Measurements from ENCODE around the gene TXLNG. TPM values are rescaled to one million over a fixed set of nuclear protein-coding genes. Genes with fewer than 3 reads are reported as not detected.
A peak's percentile ranks its signal among the peaks of the same experiment; 100 is the strongest.

Gene TXLNG
- total and polyA plus RNA-seq, 2 of the 4 experiments (the other 2 are of a cell fraction), result 7.0 to 9.7 TPM

- Histone ChIP-seq H4K91ac (ENCODE audit: insufficient read depth, low read depth, low read length) (no peak overlapping the region), H3K56ac (ENCODE audit: extremely low read depth, insufficient read depth, low read length) (no peak overlapping the region), H3K9me3 (ENCODE audit: control insufficient read depth, insufficient read depth, low read length) (no peaks in the 10 kb centered on the region), H3K4me1 (ENCODE audit: control insufficient read depth, insufficient read depth, low read length) (no peaks in the 10 kb centered on the region), H3K14ac (replicated peaks; ENCODE audit: low read depth, low read length) (no peak overlapping the region), H3K9me1 (ENCODE audit: insufficient read depth, low read length) (no peaks in the 10 kb centered on the region), H3K23ac (ENCODE audit: low read depth, low read length) (no peak overlapping the region), H2AK9ac (replicated peaks; ENCODE audit: low read depth, low read length, poor library complexity) (no peak overlapping the region), H3K79me1 (ENCODE audit: low read depth in 1 of 2, low read length in 2 of 2) (peaks cover 14 to 17% of the 10 kb centered on the region in 2 experiments; a peak in 3 of 4 replicates), H2BK15ac (ENCODE audit: low read depth, low read length) (no peak overlapping the region), H2BK120ac (ENCODE audit: low read depth, low read length) (no peak overlapping the region), H2BK20ac (ENCODE audit: low read depth, low read length) (no peak overlapping the region), H3K4me3 (ENCODE audit: insufficient read depth, low read depth, low read length) (no peak overlapping the region), H2AK5ac (ENCODE audit: low read depth, low read length) (no peak overlapping the region), H2AFZ (replicated peaks; ENCODE audit: low read length, poor library complexity) (no peak overlapping the region), H3K36me3 (ENCODE audit: control insufficient read depth, insufficient read depth, low read length) (peaks cover 3% of the 10 kb centered on the region), H4K5ac (ENCODE audit: low read depth, low read length) (no peak overlapping the region), H3K9ac (ENCODE audit: low read depth, low read length) (no peak overlapping the region), H2BK5ac (ENCODE audit: low read depth, low read length, poor library complexity, severe bottlenecking) (no peak overlapping the region), H3K4me2 (ENCODE audit: low read depth, low read length) (no peak overlapping the region), H3K18ac (ENCODE audit: low read depth, low read length) (no peak overlapping the region), H3K4ac (ENCODE audit: low read depth, low read length) (no peak overlapping the region), H3K27ac (ENCODE audit: insufficient read depth, low read length) (no peak overlapping the region), H4K20me1 (ENCODE audit: insufficient read depth, low read length) (no peaks in the 10 kb centered on the region; the same call in 1 of the 2 replicates), H3K27me3 (ENCODE audit: control insufficient read depth, insufficient read depth, low read length) (no peaks in the 10 kb centered on the region), H4K8ac (ENCODE audit: low read depth in 2 of 2, low read length in 2 of 2) (no peak overlapping the region)
- no CpG with 5 or more reads among the region's 5 CpGs for WGBS, 2 experiments (ENCODE audit: extremely low coverage in 2 of 2, insufficient read length in 1 of 2)
- DNase-seq, result no peak
- ChIA-PET POLR2A (ENCODE audit: unreplicated experiment) (no interaction called here), CTCF (no interaction called here)
- dilution Hi-C loops (cut with HindIII; ENCODE audit: low sequenced_read_pairs, unreplicated experiment), result no loop called here
- no peak for ATAC-seq (ENCODE audit: low read depth)
- no peak for TF ChIP-seq CHD1 (IDR thresholded peaks at IDR 0.05; ENCODE audit: low read depth, low read length)
- peak; percentile 52 for TF ChIP-seq CEBPB (IDR thresholded peaks at IDR 0.05; ENCODE audit: low read depth, low read length)
- no peak for TF ChIP-seq RCOR1 (IDR thresholded peaks at IDR 0.05; ENCODE audit: insufficient replicate concordance, low read length)
- no peak for TF ChIP-seq ELK1 (IDR thresholded peaks at IDR 0.05; ENCODE audit: borderline replicate concordance, low read depth, low read length)
- TF ChIP-seq CTCF (conservative IDR thresholded peaks at IDR 0.05; ENCODE audit: low read depth, low read length), result no peak
- TF ChIP-seq MXI1 (IDR thresholded peaks at IDR 0.05; ENCODE audit: borderline replicate concordance, low read depth, low read length), result no peak
- no peak for TF ChIP-seq MAZ (IDR thresholded peaks at IDR 0.05; ENCODE audit: borderline replicate concordance, low read depth, low read length)
- no peak for TF ChIP-seq NFE2L2 (IDR thresholded peaks at IDR 0.05; ENCODE audit: low read depth, low read length)
- in situ Hi-C loops (cut with MboI; ENCODE audit: low sequenced_read_pairs), result no loop called here
- no TSS peak for BruUV-seq (replicated peaks)
- intact Hi-C loops (cut with micrococcal nuclease), result no loop called here
Measured at GRCh38 chrX:16788477-16788876, 2.2 kb downstream of the TXLNG start.

Data from IMR-90 (cell line).